SK-N-SH (cell line): ENCODE data around the gene SEPTIN10. TPM values are rescaled to one million over a fixed set of nuclear protein-coding genes. Genes with fewer than 3 reads are reported as not detected.

Experiments
- CTCF ChIA-PET: fragments of 300-600, 350-600 bp; formaldehyde crosslinking; extraction: SDS; loops from one replicate; lab custom pipeline; 2021; lab: Yijun Ruan, JAX
- POLR2A ChIA-PET: fragments of 350-600 bp; sonication (Branson Sonifier 250); formaldehyde crosslinking; extraction: SDS; loops from one replicate; lab custom pipeline; 2020; ENCODE audit warnings: antibody characterized with exemption, inconsistent platforms; lab: Yijun Ruan, JAX
- DNase-seq: peaks from one replicate; pipeline ENCODE4 v3.0.0; 2012
- H2AFZ ChIP-seq: fragments of 200-600 bp; sonication (generic); 2 replicates; pipeline ENCODE4 v1.8.1; 2016; ENCODE audit warnings: antibody characterized with exemption, mild to moderate bottlenecking, low read depth
- H3F3A ChIP-seq: fragments of 200-600 bp; sonication (generic); replicated peaks from 2 replicates; pipeline ENCODE3; 2016; ENCODE audit warnings: antibody characterized with exemption, mild to moderate bottlenecking; ENCODE audit not compliant: insufficient read depth
- H3K27ac ChIP-seq, 2 experiments: fragments of 200-500 bp in 1 of 2; fragments of 200-600 bp in 1 of 2; sonication (Bioruptor generic) in 1 of 2; sonication (generic), shearing (Covaris generic) in 1 of 2; 2 replicates each; pipeline versions ENCODE4 v1.5.1 to v1.6.1; 2014 to 2016; ENCODE audit warnings: low read depth in 2 of 2, inconsistent platforms in 1 of 2, low read length in 1 of 2, mild to moderate bottlenecking in 1 of 2, mixed read lengths in 1 of 2
- H3K27me3 ChIP-seq: fragments of 200-600 bp; sonication (generic), shearing (Covaris generic); 2 replicates; pipeline ENCODE4 v1.6.1; 2016; ENCODE audit warnings: mixed run types; ENCODE audit not compliant: insufficient read depth
- H3K36me3 ChIP-seq, 2 experiments: fragments of 200-500 bp in 1 of 2; fragments of 200-600 bp in 1 of 2; sonication (Bioruptor generic) in 1 of 2; sonication (generic) in 1 of 2; replicated peaks in 1 of 2; 2 replicates each; pipeline versions ENCODE3 to v1.5.1; 2014 to 2016; ENCODE audit warnings: low read length in 1 of 2, mild to moderate bottlenecking in 1 of 2; ENCODE audit not compliant: insufficient read depth in 2 of 2, control insufficient read depth in 1 of 2
- H3K4me1 ChIP-seq, 2 experiments: fragments of 200-500 bp in 1 of 2; fragments of 200-600 bp in 1 of 2; sonication (Bioruptor generic) in 1 of 2; sonication (generic), shearing (Covaris generic) in 1 of 2; 2 replicates each; pipeline versions ENCODE4 v1.5.1 to v1.6.1; 2014 to 2016; ENCODE audit warnings: low read depth in 1 of 2, low read length in 1 of 2, mixed run types in 1 of 2; ENCODE audit not compliant: insufficient read depth in 2 of 2, control insufficient read depth in 1 of 2
- H3K4me2 ChIP-seq: fragments of 200-600 bp; sonication (generic), shearing (Covaris generic); 2 replicates; pipeline ENCODE4 v1.6.1; 2017; ENCODE audit warnings: mixed run types
- H3K4me3 ChIP-seq, 2 experiments: fragments of 200-500 bp in 1 of 2; fragments of 200-600 bp in 1 of 2; sonication (Bioruptor generic) in 1 of 2; sonication (generic), shearing (Covaris generic) in 1 of 2; 2 replicates each; pipeline versions ENCODE4 v1.5.1 to v1.8.1; 2014 to 2016; ENCODE audit warnings: low read depth in 2 of 2, inconsistent platforms in 1 of 2, low read length in 1 of 2, mild to moderate bottlenecking in 1 of 2, mixed read lengths in 1 of 2, moderate library complexity in 1 of 2
- H3K79me2 ChIP-seq: fragments of 200-600 bp; sonication (generic); 2 replicates; pipeline ENCODE4 v1.8.1; 2017; ENCODE audit warnings: mild to moderate bottlenecking; ENCODE audit not compliant: insufficient read depth
- H3K9ac ChIP-seq: fragments of 200-600 bp; sonication (generic); 2 replicates; pipeline ENCODE4 v1.6.1; 2017; ENCODE audit warnings: mixed run types
- H3K9me2 ChIP-seq: fragments of 200-600 bp; sonication (generic); 2 replicates; pipeline ENCODE4 v1.6.1; 2017; ENCODE audit warnings: mixed run types
- H3K9me3 ChIP-seq: fragments of 200-600 bp; sonication (generic); 2 replicates; pipeline ENCODE4 v1.6.1; 2017; ENCODE audit warnings: mixed run types, mild to moderate bottlenecking, moderate library complexity
- H4K20me1 ChIP-seq: fragments of 200-600 bp; sonication (generic); 2 replicates; pipeline ENCODE4 v1.6.1; 2017; ENCODE audit warnings: mild to moderate bottlenecking, mixed run types; ENCODE audit not compliant: insufficient read depth
- CTCF ChIP-seq: fragments of 200-600 bp; sonication (generic); IDR thresholded peaks from 2 replicates; pipeline ENCODE4 v1.6.1; 2017; ENCODE audit warnings: antibody characterized with exemption, mild to moderate bottlenecking, moderate library complexity
- ELF1 ChIP-seq: IDR thresholded peaks from 2 replicates; pipeline ENCODE4 v1.4.0; 2012
- FOSL2 ChIP-seq: IDR thresholded peaks from 2 replicates; pipeline ENCODE4 v1.4.0; 2012; ENCODE audit warnings: low read depth, mild to moderate bottlenecking, moderate library complexity, borderline replicate concordance
- GATA2 ChIP-seq: sonication (generic); formaldehyde crosslinking; IDR thresholded peaks from 2 replicates; pipeline ENCODE4 v1.5.0; 2020; ENCODE audit warnings: mild to moderate bottlenecking, missing genetic modification reagents
- IRF3 ChIP-seq: fragments of 150-350 bp; IDR thresholded peaks from 2 replicates; pipeline ENCODE4 v1.6.1; 2016; ENCODE audit warnings: mild to moderate bottlenecking, low read depth, low read length
- JUND ChIP-seq: IDR thresholded peaks from 2 replicates; pipeline ENCODE4 v1.4.0; 2012
- MAX ChIP-seq: IDR thresholded peaks from 2 replicates; pipeline ENCODE4 v1.4.0; 2012; ENCODE audit warnings: low read depth
- MEF2A ChIP-seq: IDR thresholded peaks from 2 replicates; pipeline ENCODE4 v1.4.0; 2012; ENCODE audit warnings: low read depth, borderline replicate concordance
- MXI1 ChIP-seq: IDR thresholded peaks from 2 replicates; pipeline ENCODE4 v1.6.1; 2012; ENCODE audit warnings: mild to moderate bottlenecking, low read depth, low read length, improper control_type of control experiment
- NFIC ChIP-seq: IDR thresholded peaks from 2 replicates; pipeline ENCODE4 v1.4.0; 2012; ENCODE audit warnings: borderline replicate concordance
- NRF1 ChIP-seq: IDR thresholded peaks from 2 replicates; pipeline ENCODE4 v1.6.1; 2012; ENCODE audit warnings: low read depth, mild to moderate bottlenecking, low read length
- PBX3 ChIP-seq: IDR thresholded peaks from 2 replicates; pipeline ENCODE4; 2012
- RAD21 ChIP-seq: IDR thresholded peaks from 2 replicates; pipeline ENCODE4 v1.6.1; 2012; ENCODE audit warnings: mild to moderate bottlenecking, low read length
- SIN3A ChIP-seq: IDR thresholded peaks from 2 replicates; pipeline ENCODE4 v1.6.1; 2012; ENCODE audit warnings: low read depth, mild to moderate bottlenecking, low read length, moderate library complexity, borderline replicate concordance
- SMC3 ChIP-seq: IDR thresholded peaks from 2 replicates; pipeline ENCODE4 v1.6.1; 2012; ENCODE audit warnings: low read depth, low read length, improper control_type of control experiment
- TAF1 ChIP-seq: IDR thresholded peaks from 2 replicates; pipeline ENCODE4 v1.6.1; 2012; ENCODE audit warnings: low read depth, mild to moderate bottlenecking, low read length, moderate library complexity, borderline replicate concordance
- TCF12 ChIP-seq: IDR thresholded peaks from 2 replicates; pipeline ENCODE4 v1.4.0; 2012
- TEAD4 ChIP-seq: IDR thresholded peaks from 2 replicates; pipeline ENCODE4 v1.4.0; 2012; ENCODE audit warnings: mild to moderate bottlenecking, borderline replicate concordance; ENCODE audit not compliant: insufficient read depth
- USF2 ChIP-seq: fragments of 150-350 bp; IDR thresholded peaks from 2 replicates; pipeline ENCODE4 v1.6.1; 2017; ENCODE audit warnings: antibody characterized with exemption, low read length, low read depth, borderline replicate concordance
- YY1 ChIP-seq: IDR thresholded peaks from 2 replicates; pipeline ENCODE4 v1.4.0; 2012; ENCODE audit warnings: low read depth, mild to moderate bottlenecking
- WGBS: methylation state at CpG from one replicate; pipeline ENCODE4 v1.1.6; 2017; ENCODE audit warnings: low lambda C conversion rate; 5-methylcytosine and 5-hydroxymethylcytosine counted together
- polyA plus RNA-seq, 3 experiments: library from polyadenylated mRNA; depleted of rRNA; stranded (reverse); fragments of >200 nt; gene quantifications; 2 replicates each; pipeline ENCODE4 v1.2.3, GENCODE V29; 2012

The SEPTIN10 gene
- polyA plus RNA-seq, 1 of the 3 experiments (the other 2 are of a cell fraction): 46.5 TPM

- Histone ChIP-seq H3K4me3 (no peak overlapping the region), H3K4me2 (no peak overlapping the region), H3K9me2 (no peaks in the 10 kb centered on the region), H3K27ac (no peak overlapping the region), H3K9ac (no peak overlapping the region), H3K36me3 (no peaks in the 10 kb centered on the region), H3K79me2 (no peaks in the 10 kb centered on the region), H3F3A (no peaks in the 10 kb centered on the region), H3K27me3 (no peaks in the 10 kb centered on the region), H4K20me1 (no peaks in the 10 kb centered on the region), H3K4me1 (no peaks in the 10 kb centered on the region), H2AFZ (no peak overlapping the region), H3K9me3 (no peaks in the 10 kb centered on the region)
- no peak for DNase-seq
- TF ChIP-seq IRF3 (no peak), MAX (no peak), USF2 (no peak), FOSL2 (no peak), PBX3 (no peak), ELF1 (no peak), MXI1 (no peak), GATA2 (CRISPR knock-in tag) (no peak), CTCF (no peak), NRF1 (no peak), TCF12 (no peak), SMC3 (no peak), TAF1 (no peak), TEAD4 (no peak), JUND (no peak), SIN3A (no peak), NFIC (no peak), MEF2A (no peak), YY1 (no peak), RAD21 (no peak)
- POLR2A ChIA-PET: no interaction called here
- CTCF ChIA-PET: no interaction called here
- WGBS: 87% methylated on average over 19 of the region's 19 CpGs
Observed at GRCh38 chr2:109630441-109631430, 17.0 kb upstream of the SEPTIN10 start.
